GM21723 (cell line): Measurements from ENCODE around the gene CNPPD1.
"Not testable (repeated sequence)": the region's sequence is repeated elsewhere in the genome, so short reads cannot be mapped to it uniquely, and the experiment has no call there.

Source experiments
- ATAC-seq: cut with Tn5 transposase; IDR thresholded peaks from one replicate; pipeline ENCODE4 v1.9.1; 2021; ENCODE audit warnings: mild to moderate bottlenecking, moderate library complexity; ENCODE audit not compliant: unreplicated experiment

CNPPD1 gene

DNA sequence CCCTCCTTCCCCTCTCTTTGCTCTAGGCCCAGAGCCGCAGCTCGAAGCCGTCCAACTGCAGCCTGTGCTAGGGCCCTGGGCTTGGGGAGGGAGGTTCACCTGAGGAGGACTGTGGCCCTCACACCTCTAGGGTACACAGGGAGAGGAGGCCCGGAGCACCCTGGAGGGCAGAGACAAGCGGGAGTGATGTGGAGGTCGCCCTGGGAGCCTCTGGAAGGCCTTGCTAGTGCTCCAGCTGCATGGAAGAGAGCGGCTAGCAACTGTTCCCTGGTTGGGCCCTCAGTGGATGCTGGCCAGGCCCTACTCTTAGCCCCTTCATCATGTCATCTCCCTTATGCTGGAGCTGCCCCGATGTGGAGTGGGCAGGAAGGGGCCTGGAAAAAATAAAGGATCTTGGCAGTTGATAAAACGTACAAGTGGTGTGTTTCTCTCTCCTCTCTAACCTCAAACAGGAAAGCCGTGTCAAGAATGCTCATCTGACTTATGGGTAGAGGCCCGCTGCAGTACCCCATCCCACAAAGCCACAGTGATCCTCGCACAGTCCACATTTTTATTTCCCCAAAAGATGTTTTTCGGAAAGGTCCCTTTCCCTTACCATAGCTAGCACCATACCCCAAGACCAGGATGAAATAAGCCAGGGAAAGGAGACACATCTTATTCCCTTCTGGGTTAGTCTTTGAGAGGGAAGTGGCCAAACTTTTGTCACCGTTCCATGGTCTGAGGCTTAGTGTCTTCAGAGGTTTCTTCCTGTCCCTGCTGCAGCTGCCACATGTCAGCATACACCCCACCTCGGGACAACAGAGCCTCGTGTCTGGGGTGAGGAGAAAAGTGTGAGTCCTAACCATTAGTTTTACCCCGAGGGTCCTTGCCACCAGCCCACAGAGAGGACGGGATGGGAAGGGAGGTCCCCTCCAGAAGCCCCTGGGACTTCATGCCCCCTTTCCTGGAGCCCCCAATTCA lies 32.8 kb upstream of the CNPPD1 start:
- ATAC-seq = no peak

DNA sequence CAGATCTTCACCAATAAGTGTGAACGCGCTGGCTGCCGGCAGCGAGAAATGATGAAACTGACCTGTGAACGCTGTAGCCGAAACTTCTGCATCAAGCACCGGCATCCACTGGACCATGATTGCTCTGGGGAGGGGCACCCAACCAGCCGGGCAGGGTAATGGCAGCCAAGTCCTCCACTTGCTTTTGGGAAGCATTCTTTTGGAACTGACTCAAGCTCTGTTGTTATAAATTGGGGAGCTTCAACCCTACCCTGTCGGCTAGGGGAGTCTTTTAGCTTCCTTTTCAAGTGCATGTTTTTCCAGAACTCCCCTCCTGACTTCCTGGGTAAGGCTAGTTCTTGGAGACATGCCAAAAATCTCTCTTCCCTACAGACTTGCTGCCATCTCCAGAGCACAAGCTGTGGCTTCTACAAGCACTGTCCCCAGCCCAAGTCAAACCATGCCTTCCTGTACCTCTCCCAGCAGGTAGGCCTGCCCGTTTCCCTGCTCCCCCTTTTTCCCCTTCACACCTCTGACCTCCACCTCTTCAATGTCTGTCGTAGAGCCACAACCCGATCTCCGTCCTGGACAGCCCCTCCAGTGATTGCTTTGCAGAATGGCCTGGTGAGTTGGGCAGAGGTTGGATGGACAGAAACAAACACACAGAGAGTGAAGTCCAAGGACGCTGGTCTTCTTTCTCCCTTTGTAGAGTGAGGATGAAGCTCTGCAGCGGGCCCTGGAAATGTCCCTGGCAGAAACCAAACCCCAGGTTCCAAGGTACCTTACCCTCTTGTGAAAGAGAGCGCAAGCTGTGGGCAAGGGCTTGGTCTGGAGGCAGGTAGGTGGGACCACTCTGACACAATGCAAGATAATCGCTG lies 31.4 kb upstream of the CNPPD1 start:
- no peak for ATAC-seq

DNA sequence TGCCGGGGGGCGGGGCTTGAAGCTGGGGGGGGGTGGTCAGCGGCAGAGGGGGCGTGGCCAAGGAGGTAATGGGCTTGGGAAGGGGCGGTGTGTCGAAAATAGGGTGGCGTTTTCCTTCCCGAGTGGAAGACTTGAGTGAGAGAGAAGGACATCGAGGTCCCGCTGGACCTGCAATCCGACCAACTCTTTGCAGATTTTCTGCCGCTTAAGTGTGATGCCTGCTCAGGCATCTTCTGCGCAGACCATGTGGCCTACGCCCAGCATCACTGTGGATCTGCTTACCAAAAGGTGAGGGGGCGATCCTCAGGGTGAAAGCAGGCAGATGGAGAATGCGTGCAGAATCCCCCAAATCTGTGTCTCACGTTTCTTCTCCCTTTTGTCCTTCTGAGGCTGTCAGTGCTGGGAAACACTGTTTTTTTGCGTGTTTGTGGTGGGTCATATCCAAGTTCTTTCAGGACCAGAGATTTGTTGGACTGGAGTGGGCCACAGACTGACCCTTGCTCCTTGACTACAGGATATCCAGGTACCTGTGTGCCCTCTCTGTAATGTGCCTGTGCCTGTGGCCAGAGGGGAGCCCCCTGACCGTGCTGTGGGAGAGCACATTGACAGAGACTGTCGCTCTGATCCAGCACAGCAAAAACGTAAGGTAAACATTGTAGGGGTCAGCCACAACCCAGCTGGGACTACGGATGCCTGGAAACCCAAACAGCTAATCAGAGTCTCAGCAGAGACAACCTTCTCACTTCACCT lies 30.6 kb upstream of the CNPPD1 start:
- ATAC-seq = no peak

DNA sequence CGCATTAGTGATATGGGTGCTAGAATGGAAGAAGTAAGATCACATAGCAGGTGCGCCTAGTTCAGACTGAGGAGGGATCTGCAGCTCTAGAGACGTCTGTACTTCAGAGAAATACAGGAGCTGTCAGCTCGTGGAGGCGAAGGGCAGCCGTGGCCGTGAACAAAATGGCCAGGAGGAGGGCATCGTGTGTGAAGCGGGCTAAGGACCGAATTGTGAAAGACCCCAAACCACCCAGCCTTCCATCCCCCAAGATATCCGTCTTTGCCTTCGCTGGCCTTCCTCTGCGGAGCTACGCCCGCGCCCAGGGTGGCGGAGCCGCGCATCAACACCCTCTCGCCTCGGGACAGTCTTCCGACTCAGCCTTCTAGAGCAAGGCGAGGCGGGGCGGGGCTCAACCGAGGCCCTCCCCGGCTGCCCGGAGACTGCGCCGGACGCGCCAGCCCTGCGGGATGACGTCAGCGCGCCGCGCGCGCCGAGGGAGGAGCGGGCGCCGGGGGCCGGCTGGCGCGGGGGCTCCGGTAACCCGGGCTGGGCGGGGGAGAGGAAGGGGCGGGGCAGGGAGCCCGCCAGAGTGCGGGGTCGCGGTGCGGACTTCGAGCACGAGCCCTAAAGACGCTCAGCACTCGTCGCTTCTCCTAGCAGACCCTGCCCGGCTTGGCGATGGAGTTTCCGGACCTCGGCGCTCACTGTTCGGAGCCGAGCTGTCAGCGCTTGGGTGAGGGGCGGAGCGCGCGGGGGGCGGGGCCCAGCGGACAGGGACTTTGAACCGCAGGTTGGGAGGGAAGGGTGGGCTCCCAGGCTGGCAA lies 29.8 kb upstream of the CNPPD1 start, which contains the start of gene ZFAND2B:
Gene ZFAND2B, plus strand, starts transcription at position 455 of the 806 bp plus-strand sequence. Its CDS starts 206 bp downstream, at position 661.
- ATAC-seq = peak; percentile 97

DNA sequence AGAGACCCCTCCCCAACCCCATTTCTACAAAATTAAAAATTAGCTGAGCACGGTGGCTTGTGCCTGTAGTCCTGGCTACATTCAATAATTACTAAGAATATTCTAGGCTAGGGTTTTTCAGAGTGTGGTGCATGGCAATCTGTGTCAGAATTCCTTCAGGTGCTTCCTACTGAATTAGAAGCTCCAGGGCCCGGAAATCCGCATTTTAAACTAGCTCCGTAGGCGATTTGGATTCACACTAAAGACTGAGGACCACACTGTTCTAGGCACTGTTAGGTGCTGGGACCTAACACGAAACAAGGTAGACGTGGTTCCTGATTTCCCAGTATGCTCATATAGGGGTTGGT lies 29.2 kb upstream of the CNPPD1 start:
- no peak for ATAC-seq

DNA sequence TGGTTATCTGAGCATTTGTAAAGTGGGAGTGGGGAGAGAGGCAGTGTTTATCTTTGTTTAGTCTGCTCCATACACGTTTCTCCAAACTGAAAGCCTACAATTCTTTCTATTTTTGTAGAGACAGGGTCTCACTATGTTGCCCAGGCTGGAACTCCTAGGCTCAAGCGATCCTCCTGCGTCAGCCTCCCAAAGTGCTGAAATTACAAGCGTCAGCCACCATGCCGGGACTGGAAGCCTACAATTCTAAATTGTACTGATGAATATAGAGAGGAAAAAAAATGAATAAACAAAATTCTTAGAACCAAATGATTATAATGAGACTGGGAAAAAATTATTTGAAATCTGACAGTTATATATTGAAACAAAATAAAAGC lies 28.4 kb upstream of the CNPPD1 start:
- ATAC-seq = no peak

DNA sequence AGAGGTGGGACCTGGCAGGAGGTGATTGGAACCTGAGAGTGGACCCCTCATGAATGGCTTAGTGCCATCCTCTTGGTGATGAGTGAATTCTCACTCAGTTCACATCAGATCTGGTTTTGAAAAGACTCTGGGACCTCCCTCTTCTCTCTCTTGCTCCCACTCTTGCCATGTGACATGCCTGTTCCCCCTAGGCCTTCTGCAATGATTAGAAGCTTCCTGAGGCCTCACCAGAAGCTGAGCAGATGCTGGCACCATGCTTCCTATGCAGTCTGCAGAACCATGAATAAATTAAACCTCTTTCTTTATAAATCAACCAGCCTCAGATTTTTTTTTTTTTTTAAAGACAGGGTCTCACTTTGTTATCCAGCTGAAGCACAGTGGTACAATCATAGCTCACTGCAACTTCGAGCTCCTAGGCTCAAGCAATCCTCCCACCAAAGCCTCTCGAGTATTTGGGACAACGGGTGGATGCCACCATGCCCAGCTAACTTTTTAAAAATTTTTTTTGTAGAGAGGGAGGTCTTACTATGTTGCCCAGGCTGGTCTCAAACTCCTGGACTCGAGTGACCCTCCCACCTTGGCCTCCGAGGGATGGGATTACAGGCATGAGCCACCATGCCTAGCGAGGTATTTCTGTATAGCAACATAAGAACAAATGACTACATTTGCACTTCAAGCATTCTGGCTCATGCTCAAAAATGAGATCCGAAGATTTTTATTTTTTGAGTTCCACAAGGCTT lies 27.9 kb upstream of the CNPPD1 start:
- no peak for ATAC-seq

DNA sequence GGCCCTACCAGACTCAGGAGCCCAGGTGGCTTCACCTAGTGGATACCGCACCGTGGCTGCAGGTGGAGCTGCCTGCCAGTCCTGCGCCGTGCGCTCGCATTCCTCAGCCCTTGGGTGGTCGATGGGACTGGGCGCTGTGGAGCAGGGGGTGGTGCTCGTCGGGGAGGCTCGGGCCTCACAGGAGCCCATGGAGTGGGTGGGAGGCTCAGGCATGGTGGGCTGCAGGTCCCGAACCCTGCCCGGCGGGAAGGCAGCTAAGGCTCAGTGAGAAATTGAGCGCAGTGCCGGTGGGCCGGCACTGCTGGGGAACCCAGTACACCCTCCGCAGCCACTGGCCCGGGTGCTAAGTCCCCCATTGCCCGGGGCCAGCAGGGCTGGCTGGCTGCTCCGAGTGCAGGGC lies 24.6 kb upstream of the CNPPD1 start:
- ATAC-seq = not testable (repeated sequence)

DNA sequence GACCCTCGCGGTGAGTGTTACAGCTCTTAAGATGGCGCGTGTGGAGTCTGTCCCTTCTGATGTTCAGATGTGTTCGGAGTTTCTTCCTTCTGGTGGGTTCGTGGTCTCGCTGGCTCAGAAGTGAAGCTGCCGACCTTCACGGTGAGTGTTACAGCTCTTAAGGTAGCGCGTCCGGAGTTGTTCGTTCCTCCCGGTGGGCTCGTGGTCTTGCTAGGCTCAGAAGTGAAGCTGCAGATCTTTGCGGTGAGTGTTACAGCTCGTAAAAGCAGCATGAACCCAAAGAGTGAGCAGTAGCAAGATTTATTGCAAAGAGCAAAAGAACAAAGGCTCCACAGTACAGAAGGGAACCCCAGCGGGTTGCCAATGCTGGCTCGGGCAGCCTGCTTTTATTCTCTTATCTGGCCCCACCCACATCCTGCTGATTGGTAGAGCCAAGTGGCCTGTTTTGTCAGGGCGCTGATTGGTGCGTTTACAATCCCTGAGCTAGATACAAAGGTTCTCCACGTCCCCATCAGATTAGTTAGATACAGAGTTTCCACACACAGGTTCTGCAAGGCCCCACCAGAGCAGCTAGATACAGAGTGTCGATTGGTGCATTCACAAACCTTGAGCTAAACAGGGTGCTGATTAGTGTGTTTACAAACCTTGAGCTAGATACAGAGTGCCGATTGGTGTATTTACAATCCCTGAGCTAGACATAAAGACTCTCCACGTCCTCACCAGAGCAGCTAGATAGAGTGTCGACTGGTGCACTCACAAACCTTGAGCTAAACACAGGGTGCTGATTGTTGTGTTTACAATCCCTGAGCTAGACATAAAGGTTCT lies 24.0 kb upstream of the CNPPD1 start:
- not testable (repeated sequence) for ATAC-seq

DNA sequence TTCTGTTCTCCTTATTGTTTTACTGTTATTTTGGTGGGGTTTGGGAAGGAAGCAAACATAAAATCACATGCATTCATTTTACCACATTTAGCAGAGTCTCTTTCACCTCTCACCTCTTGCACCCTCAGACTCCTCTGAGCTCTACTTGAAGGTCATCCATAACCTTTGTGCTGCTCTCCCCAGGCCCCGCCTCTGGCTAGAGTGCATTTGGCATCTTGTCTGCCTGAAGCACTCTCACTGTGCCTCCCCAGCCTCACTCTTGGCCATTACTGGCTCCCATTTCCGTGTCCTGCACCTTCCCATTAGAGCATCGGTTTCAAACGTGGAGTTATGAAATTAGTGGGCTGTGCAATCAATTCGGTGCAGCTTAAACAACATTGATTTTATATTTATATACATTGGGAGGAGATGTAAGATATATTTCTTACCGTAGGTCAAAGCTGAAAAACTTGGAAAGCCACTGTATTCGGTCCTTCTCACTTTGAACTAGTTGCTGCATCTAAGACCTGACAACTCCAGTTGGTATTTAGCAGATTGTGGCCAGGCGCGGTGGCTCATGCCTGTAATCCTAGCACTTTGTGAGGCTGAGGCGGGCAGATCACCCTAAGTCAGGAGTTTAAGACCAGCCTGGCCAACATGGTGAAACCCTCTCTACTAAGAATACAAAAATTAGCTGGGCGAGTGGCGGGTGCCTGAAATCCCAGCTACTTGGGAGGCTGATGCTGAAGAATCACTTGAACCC lies 22.9 kb upstream of the CNPPD1 start:
- no peak for ATAC-seq

DNA sequence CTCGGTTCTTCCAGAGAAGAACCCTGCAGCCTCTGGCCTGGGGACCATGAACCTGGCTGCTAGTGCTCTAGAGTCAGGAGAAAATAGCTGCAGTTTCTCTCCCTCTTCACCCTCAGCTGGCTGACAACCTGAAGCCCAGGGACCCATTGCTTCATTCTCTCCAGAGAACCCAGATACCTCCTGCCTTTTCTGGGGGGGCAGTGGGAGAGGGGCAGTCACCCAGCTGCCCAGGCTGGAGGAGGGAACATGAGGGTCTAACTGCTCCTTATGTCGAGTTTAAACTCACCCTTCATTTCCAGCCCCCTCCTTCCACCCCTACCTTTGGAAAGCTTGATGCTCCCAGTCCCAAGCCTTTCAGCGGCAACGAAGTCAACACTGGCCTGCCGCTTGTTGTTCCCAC lies 22.2 kb upstream of the CNPPD1 start:
- no peak for ATAC-seq

DNA sequence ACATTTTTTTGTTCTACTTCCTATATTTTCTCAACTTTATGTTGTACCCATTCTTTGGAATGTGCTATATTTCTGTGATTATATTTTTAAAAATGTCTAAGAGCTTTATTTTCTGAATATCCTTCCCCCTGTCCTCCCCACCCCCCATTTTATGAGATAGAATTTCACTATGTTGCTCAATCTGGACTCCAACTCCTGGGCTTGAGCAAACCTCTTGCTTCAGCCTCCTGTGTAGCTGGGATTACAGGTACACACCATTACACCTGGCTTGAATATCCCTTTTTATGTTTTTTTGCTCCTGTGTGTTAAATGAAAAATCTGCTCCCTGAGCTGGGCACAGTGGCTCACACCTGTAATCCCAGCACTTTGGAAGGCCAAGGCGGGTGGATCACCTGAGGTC lies 20.7 kb upstream of the CNPPD1 start:
- ATAC-seq = no peak

DNA sequence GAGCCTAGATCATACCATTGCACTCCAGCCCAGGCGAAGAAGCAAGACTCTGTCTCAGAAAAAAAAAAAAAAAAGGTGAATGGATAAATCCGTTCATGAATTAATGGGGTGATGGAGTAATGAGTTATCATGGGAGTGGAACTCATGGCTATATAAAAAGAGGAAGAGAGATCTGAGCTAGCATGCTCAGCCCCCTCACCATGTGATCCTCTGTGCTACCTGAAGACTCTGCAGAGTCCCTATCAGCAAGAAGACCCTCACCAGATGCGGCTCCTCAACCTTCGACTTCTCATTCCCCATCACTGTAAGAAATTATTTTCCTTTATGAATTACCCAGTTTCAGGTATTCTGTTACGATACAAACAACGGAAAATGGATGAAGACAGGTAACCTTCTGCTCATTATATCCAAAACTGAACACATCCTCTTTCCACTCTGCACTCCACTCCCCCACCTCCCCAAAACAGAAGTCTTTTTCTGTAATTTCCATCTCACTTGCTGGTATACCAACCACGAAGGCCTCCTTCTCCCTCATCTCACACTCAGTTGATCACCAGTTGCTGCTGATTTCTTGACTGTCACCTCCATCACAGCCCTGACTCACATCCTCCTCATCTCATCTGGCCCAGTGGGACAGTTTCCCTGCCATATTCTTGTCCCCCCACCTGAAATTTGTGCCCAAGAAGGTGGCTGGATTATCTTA lies 10.2 kb upstream of the CNPPD1 start:
- ATAC-seq = no peak

DNA sequence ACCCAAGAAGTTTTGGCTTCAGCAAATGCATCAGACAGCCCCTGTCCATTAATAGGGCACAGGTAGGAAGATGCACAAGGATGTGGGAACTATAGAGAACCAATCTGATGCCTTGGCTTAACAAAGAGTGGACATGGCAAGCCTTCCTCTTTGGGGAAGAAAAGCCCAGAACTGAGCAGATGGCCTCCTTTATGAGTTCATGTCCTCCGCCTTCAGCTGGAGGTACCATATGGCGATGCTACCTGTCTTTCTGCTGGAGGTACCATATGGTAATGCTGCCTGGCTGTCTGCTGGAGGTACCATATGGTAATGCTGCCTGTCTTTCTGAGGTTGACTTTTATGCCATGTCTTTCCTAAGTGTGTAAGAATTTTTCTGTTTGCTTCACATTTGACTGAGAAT lies 7.4 kb upstream of the CNPPD1 start:
- ATAC-seq = no peak

DNA sequence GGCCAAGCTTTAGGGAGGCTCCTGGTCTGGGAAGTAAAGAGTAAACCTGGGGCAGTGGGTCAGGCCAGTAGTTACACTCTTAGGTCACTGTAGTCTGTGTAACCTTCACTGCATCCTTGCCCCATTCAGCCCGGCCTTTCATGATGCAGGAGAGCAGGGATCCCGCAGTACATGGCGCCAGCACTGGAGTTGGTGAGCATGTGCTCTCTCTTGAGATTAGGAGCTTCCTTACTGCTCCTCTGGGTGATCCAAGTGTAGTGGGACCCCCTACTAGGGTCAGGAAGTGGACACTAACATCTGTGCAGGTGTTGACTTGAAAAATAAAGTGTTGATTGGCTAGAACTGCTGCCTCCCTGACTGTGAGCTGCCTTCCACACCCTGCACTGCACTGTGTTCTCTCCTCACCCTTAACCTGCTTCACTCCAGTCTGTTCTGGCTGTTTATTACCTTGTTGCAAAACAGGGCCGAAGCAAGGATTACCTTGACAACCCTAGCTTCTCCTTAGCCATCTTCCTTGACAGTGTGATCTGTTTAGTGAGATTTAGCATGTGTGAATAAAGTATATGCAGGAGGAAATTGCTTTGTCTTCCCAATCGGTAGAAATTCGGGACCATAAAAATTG lies 6.5 kb upstream of the CNPPD1 start:
- no peak for ATAC-seq

DNA sequence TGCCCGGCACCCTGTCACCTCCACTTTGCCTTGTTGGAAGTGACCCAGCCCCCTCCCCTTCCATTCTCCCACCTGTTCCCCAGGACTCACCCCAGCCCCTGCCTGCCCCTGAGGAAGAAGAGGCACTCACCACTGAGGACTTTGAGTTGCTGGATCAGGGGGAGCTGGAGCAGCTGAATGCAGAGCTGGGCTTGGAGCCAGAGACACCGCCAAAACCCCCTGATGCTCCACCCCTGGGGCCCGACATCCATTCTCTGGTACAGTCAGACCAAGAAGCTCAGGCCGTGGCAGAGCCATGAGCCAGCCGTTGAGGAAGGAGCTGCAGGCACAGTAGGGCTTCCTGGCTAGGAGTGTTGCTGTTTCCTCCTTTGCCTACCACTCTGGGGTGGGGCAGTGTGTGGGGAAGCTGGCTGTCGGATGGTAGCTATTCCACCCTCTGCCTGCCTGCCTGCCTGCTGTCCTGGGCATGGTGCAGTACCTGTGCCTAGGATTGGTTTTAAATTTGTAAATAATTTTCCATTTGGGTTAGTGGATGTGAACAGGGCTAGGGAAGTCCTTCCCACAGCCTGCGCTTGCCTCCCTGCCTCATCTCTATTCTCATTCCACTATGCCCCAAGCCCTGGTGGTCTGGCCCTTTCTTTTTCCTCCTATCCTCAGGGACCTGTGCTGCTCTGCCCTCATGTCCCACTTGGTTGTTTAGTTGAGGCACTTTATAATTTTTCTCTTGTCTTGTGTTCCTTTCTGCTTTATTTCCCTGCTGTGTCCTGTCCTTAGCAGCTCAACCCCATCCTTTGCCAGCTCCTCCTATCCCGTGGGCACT lies 5.8 kb upstream of the CNPPD1 start:
- ATAC-seq = no peak
